ENCODE data around the gene TLR8.
"Not testable (repeated sequence)": the region's sequence is repeated elsewhere in the genome, so short reads cannot be mapped to it uniquely, and the experiment has no call there.

Gene TLR8

DNA sequence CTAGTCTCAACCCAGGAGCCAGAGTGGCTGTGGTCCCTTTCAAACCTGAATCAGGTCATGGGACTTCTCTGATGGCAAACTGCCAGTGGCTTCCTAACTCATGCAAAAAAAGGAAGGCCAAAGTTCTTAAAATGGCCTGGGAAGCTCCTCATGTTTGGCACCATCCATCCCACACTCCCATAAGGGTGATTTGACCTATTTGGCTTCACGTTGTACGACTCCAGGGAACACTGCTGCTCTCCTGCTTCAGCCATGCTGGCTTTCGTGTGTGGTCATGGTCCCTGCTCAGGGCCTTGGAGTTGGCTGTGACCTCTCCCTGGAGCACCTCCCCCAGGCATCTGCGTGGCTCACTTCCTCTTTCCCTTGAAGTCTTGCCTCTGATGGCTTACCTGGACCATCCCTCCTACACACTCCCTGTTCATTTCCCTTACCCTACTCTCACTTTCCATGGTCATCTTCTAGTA lies 55.7 kb downstream of the TLR8 start:
- FAIRE-seq (no peak), DNase-seq (ENCODE audit: insufficient read length, low spot score) (no peak)

DNA sequence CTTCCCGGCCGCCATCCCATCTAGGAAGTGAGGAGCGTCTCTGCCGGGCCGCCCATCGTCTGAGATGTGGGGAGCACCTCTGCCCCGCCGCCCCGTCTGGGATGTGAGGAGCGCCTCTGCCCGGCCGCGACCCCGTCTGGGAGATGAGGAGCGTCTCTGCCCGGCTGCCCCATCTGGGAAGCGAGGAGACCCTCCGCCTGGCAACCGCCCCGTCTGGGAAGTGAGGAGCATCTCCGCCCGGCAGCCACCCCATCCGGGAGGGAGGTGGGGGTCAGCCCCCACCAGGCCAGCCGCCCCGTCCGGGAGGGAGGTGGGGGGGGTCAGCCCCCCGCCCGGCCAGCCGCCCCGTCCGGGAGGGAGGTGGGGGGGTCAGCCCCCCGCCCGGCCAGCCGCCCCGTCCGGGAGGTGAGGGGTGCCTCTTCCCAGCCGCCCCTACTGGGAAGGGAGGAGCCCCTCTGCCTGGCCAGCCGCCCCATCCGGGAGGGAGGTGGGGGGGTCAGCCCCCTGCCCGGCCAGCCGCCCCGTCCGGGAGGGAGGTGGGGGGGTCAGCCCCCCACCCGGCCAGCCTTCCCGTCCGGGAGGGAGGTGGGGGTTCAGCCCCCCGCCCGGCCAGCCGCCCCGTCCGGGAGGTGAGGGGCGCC lies 56.9 kb downstream of the TLR8 start:
- FAIRE-seq; DNase-seq (ENCODE audit: insufficient read length, low spot score): not testable (repeated sequence)

- no peak for DNase-seq (ENCODE audit: insufficient read length, low spot score)
- FAIRE-seq: no peak
Measured at GRCh38 chrX:12965131-12965940, 58.9 kb downstream of the TLR8 start.

DNA sequence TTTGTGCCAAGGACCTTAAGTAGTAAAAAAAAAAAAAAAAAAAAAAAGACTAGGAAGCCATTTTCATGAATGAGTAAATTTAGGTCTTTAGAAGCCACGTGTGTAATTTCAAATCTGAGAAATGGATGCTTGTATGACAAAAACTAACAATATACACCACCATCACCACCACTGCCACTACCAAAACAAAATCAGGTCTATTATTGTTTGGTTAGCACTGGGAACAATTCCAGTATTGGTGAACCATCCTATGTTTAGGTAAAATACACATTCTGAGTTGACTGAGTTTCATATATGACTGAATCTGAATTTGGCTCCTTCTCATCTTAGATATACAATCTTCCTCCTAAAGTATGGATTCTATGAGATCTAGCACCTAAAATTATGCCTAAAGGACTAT lies 59.7 kb downstream of the TLR8 start:
- FAIRE-seq: no peak
- no peak for DNase-seq (ENCODE audit: insufficient read length, low spot score)

GRCh38 chrX:12967711-12968465 lies 61.5 kb downstream of the TLR8 start:
- DNase-seq (ENCODE audit: insufficient read length, low spot score) (no peak), FAIRE-seq (no peak)

DNA sequence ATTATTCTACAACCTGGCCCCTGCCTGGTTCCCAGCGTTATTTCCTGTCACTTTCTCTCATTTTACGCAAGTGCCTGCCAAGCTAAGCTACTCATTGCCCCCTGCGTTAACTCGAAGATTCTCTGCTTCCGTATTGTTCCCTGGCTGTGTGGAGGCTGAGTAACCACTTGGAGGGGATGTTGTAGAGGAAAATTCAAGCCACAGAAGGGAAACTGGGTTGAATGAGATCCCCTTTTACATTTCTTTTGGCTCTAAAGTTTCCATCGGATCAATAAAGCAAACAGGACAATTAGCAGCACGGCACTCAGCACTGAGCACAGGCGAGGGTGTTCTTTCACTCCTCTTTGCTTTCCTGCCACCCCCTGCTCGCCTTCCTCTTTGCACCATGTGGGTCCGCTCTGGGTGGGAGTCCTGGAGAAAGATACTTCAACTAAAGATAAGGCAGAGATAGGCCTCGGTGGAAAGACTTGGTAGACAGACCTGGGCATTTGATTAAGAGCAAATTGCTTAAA lies 64.3 kb downstream of the TLR8 start:
- DNase-seq (ENCODE audit: insufficient read length, low spot score) (no peak), FAIRE-seq (no peak)

GRCh38 chrX:12971282-12972003 lies 65.0 kb downstream of the TLR8 start:
- DNase-seq (ENCODE audit: insufficient read length, low spot score) (no peak), FAIRE-seq (no peak)

DNA sequence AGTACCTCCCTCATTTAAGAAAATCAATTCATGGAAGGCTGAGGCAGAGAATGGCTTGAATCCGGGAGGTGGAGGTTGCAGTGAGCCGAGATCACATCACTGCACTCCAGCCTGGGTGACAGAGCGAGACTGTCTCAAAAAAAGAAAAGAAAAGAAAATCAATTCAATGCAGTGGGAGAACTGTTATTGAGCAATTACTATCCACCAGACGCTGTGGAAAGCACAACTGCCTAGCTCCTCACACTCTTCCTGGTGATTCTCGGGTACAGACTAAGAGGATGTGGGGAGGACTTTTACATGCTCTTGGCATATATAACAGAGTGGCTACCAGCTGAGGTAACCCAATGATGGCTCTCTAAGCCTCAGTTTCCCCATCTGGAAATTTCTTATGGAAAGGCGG lies 65.8 kb downstream of the TLR8 start:
- DNase-seq (ENCODE audit: insufficient read length, low spot score): no peak
- FAIRE-seq: no peak
